DMS114 treated with DMSO at 0.1 percent for 48 hours (cell line): ENCODE data around the gene ZC3H18.

Experiments used
- DNase-seq: peaks from one replicate; lab custom pipeline; 2025; ENCODE audit not compliant: unreplicated experiment; lab: John Stamatoyannopoulos, UW

Gene ZC3H18

GRCh38 chr16:88548985-88549384 lies 21.2 kb upstream of the ZC3H18 start:
- DNase-seq = no peak

- no peak for DNase-seq
Observed at GRCh38 chr16:88549671-88550245, 20.4 kb upstream of the ZC3H18 start.

GRCh38 chr16:88550246-88550661 lies 19.9 kb upstream of the ZC3H18 start:
- DNase-seq = no peak

- DNase-seq = no peak
Observed at GRCh38 chr16:88552166-88552565, 18.0 kb upstream of the ZC3H18 start.

GRCh38 chr16:88552815-88553214 lies 17.4 kb upstream of the ZC3H18 start:
- DNase-seq = no peak

- no peak for DNase-seq
Observed at GRCh38 chr16:88553739-88554138, 16.5 kb upstream of the ZC3H18 start.

GRCh38 chr16:88554711-88555264 lies 15.4 kb upstream of the ZC3H18 start:
- no peak for DNase-seq

GRCh38 chr16:88556294-88556988 lies 13.8 kb upstream of the ZC3H18 start:
- no peak for DNase-seq

- DNase-seq = peak; percentile 69
Observed at GRCh38 chr16:88558457-88559442, 11.5 kb upstream of the ZC3H18 start.

- no peak for DNase-seq
Observed at GRCh38 chr16:88560714-88561484, 9.3 kb upstream of the ZC3H18 start.

- DNase-seq = peak; percentile 60
Observed at GRCh38 chr16:88561485-88562359, 8.5 kb upstream of the ZC3H18 start.

GRCh38 chr16:88566158-88566557 lies 4.0 kb upstream of the ZC3H18 start:
- DNase-seq = no peak

- DNase-seq = no peak
Observed at GRCh38 chr16:88568710-88569613, 1.2 kb upstream of the ZC3H18 start.

- DNase-seq = no peak
Observed at GRCh38 chr16:88569614-88569984, 604 bp upstream of the ZC3H18 start.

- no peak for DNase-seq
Observed at GRCh38 chr16:88570691-88571092, 489 bp downstream of the ZC3H18 start.

- DNase-seq = no peak
Observed at GRCh38 chr16:88575251-88575650, 5.0 kb downstream of the ZC3H18 start.

GRCh38 chr16:88576307-88576706 lies 6.1 kb downstream of the ZC3H18 start:
- no peak for DNase-seq

GRCh38 chr16:88577166-88577565 lies 7.0 kb downstream of the ZC3H18 start:
- no peak for DNase-seq
